Measurements from ENCODE around the gene CCNF. TPM values are rescaled to one million over a fixed set of nuclear protein-coding genes. Genes with fewer than 3 reads are reported as not detected.

Gene CCNF
- total RNA-seq, 2 donors from 2014 or later, result 50.8 to 58.9 TPM

DNA sequence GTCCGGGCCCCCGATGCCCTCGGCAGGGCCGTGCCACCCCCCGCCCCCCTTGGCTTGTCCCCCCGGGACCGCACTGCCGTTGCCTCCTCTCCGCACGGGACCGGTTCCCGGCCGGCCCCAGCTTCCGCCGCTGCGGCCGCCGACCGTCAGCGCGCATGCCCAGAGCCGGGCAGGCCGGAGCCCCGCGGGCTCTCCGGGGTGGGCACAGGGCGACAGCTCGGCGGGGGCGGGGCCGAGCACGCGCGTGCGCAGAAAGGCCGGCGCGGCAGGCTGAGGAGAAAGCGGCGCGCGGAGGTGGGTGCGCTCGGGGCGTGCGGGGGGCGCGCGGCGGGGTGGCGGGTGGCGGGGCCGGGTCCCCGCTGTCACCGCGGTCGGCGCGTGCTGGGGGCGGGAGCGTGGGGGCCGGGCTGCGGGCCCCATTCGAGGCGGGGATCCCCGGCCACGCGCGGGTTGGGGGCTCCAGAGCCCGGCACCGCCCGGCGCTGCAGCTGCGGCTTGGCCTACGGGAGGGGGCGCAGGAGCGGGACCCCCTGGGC, 45.7 kb downstream of the CCNF start, which contains the start of gene TBC1D24:
Gene TBC1D24, plus strand, starts transcription at position 251 of the 536 bp plus-strand sequence. CDS start 21,022 bp downstream, outside the sequence.
- no peaks in the 10 kb centered on the region for H3K9me3 ChIP-seq (ENCODE audit: control insufficient read depth, low read length)
- peaks cover 3% of the 10 kb centered on the region for H3K4me1 ChIP-seq (ENCODE audit: control insufficient read depth, insufficient read depth, low read length)
- 0% methylated on average over 10 to 77 of the region's 77 CpGs for WGBS, 2 experiments (ENCODE audit: insufficient coverage in 1 of 2, insufficient read length in 1 of 2)
- H3K27ac ChIP-seq (ENCODE audit: low read depth, low read length), result no peak within 1 kb of the TSS
- Mint-ChIP-seq H3K27ac (no peak within 1 kb of the TSS), H3K4me1 (peaks cover 2% of the 10 kb centered on the region), H3K27me3 (ENCODE audit: insufficient read depth) (peaks cover 38% of the 10 kb centered on the region), H3K36me3 (ENCODE audit: low read depth) (no peaks in the 10 kb centered on the region), H3K4me3 (peak within 1 kb of the TSS; percentile 63), H3K9me3 (no peaks in the 10 kb centered on the region)
- peak; percentile 94 for DNase-seq
- peaks cover 38% of the 10 kb centered on the region for H3K27me3 ChIP-seq (ENCODE audit: control insufficient read depth, insufficient read depth, low read length, poor library complexity, severe bottlenecking)
- H3K9ac ChIP-seq (ENCODE audit: extremely low read depth, low read length, poor library complexity, severe bottlenecking), result peak within 1 kb of the TSS; percentile 69
- TF ChIP-seq, protein P1, sequence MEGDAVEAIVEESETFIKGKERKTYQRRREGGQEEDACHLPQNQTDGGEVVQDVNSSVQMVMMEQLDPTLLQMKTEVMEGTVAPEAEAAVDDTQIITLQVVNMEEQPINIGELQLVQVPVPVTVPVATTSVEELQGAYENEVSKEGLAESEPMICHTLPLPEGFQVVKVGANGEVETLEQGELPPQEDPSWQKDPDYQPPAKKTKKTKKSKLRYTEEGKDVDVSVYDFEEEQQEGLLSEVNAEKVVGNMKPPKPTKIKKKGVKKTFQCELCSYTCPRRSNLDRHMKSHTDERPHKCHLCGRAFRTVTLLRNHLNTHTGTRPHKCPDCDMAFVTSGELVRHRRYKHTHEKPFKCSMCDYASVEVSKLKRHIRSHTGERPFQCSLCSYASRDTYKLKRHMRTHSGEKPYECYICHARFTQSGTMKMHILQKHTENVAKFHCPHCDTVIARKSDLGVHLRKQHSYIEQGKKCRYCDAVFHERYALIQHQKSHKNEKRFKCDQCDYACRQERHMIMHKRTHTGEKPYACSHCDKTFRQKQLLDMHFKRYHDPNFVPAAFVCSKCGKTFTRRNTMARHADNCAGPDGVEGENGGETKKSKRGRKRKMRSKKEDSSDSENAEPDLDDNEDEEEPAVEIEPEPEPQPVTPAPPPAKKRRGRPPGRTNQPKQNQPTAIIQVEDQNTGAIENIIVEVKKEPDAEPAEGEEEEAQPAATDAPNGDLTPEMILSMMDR (conservative IDR thresholded peaks at IDR 0.05), result no peak
- peak within 1 kb of the TSS; percentile 86 for H3K4me3 ChIP-seq (ENCODE audit: low read length)
- H3K36me3 ChIP-seq (ENCODE audit: control insufficient read depth, insufficient read depth, low read length), result no peaks in the 10 kb centered on the region

DNA sequence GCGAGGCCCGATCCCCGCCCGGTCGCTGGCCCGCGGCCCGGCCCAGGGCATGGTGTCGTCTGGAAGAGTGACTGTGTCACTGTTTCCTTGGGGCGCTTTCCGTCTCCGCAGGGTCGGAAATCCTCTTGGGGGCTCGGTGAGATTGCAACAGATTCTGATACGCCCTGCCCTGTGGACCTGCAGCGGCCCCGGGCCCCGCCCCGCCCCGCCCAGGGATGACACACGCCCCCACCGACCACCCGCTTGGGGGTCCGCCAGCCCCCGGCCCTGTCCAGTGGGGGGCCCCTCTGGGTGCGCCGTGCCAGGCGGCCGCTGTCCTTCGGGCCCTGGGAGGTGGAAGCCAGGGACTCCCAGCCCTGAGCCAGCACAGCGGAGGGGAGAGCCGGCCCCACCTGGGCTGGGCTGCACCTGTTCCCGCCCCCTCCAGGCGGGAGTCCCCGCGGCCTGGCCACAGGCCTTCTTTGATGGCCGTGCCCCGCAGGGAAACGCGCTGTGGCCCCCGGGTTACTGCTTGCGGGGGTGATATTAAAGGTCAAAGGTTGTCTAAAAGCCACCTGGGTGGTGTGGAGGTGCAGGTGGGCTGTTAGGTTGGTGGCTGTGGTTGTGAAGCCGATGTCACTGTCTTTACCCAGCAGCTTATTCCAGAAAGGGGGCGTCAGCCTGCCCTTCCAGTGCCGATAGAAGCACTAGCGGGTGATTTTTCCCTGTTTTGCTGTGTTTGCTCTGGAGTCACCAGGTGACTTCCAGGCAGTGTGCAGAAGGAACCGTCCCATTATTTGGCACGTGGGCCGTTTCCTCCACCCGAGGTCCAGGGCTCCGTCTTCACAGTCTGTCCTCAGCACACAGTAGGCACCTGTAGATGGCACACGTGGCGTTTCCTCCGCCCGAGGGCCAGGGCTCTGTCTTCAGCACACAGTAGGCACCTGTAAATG, 46.4 kb downstream of the CCNF start:
- Histone ChIP-seq H3K36me3 (ENCODE audit: control insufficient read depth, insufficient read depth, low read length) (no peaks in the 10 kb centered on the region), H3K4me1 (ENCODE audit: control insufficient read depth, insufficient read depth, low read length) (peaks cover 3% of the 10 kb centered on the region), H3K4me3 (ENCODE audit: low read length) (peak overlapping the region; percentile 77), H3K27me3 (ENCODE audit: control insufficient read depth, insufficient read depth, low read length, poor library complexity, severe bottlenecking) (peaks cover 31% of the 10 kb centered on the region), H3K9ac (ENCODE audit: extremely low read depth, low read length, poor library complexity, severe bottlenecking) (no peak overlapping the region), H3K9me3 (ENCODE audit: control insufficient read depth, low read length) (no peaks in the 10 kb centered on the region), H3K27ac (ENCODE audit: low read depth, low read length) (no peak overlapping the region)
- peak overlapping the region; percentile 63 for H3K4me3 Mint-ChIP-seq
- DNase-seq, result peak; percentile 76
- no peak overlapping the region for H3K27ac Mint-ChIP-seq
- TF ChIP-seq, protein P1 (conservative IDR thresholded peaks at IDR 0.05), result no peak
- peaks cover 31% of the 10 kb centered on the region for H3K27me3 Mint-ChIP-seq (ENCODE audit: insufficient read depth)
- H3K9me3 Mint-ChIP-seq, result no peaks in the 10 kb centered on the region
- H3K4me1 Mint-ChIP-seq, result peaks cover 2% of the 10 kb centered on the region
- WGBS, 2 experiments (ENCODE audit: insufficient coverage in 1 of 2, insufficient read length in 1 of 2), result 15 to 26% methylated on average over 28 to 55 of the region's 55 CpGs
- no peaks in the 10 kb centered on the region for H3K36me3 Mint-ChIP-seq (ENCODE audit: low read depth)

DNA sequence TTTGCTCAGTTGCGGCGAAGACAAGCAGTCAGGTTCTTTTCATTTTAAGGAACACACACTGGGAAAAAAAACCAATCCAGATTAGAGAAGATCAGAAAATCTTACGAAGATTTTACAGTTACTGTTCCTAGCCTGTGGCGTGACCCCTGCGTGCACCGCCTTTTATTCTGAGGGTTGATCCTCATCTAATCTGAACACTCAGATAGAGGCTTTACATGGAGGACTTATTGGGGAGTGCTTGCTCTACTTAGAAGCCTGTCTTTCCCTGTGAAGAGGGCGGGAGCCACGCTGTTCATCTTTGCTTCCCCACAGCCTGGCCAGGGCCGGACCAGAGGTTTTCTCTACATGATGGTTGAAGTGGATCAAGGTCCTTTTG, 47.1 kb downstream of the CCNF start:
- Mint-ChIP-seq H3K4me3 (peak overlapping the region; percentile 63), H3K4me1 (peaks cover 2% of the 10 kb centered on the region), H3K27ac (no peak overlapping the region), H3K9me3 (no peaks in the 10 kb centered on the region), H3K27me3 (ENCODE audit: insufficient read depth) (peaks cover 30% of the 10 kb centered on the region), H3K36me3 (ENCODE audit: low read depth) (no peaks in the 10 kb centered on the region)
- no peaks in the 10 kb centered on the region for H3K9me3 ChIP-seq (ENCODE audit: control insufficient read depth, low read length)
- TF ChIP-seq, protein P1 (conservative IDR thresholded peaks at IDR 0.05), result no peak
- H3K9ac ChIP-seq (ENCODE audit: extremely low read depth, low read length, poor library complexity, severe bottlenecking), result no peak overlapping the region
- H3K4me3 ChIP-seq (ENCODE audit: low read length), result peak overlapping the region; percentile 77
- H3K27me3 ChIP-seq (ENCODE audit: control insufficient read depth, insufficient read depth, low read length, poor library complexity, severe bottlenecking), result peaks cover 30% of the 10 kb centered on the region
- 93 to 98% methylated on average over 7 to 9 of the region's 9 CpGs for WGBS, 2 experiments (ENCODE audit: insufficient coverage in 1 of 2, insufficient read length in 1 of 2)
- no peaks in the 10 kb centered on the region for H3K36me3 ChIP-seq (ENCODE audit: control insufficient read depth, insufficient read depth, low read length)
- DNase-seq, result no peak
- H3K4me1 ChIP-seq (ENCODE audit: control insufficient read depth, insufficient read depth, low read length), result peaks cover 3% of the 10 kb centered on the region
- H3K27ac ChIP-seq (ENCODE audit: low read depth, low read length), result no peak overlapping the region

Data from endodermal cell (in vitro differentiated cells).